HG03095 (cell line): ENCODE measurements around the gene PHYH.
A peak's percentile ranks its signal among the peaks of the same experiment; 100 is the strongest.
"Not testable (repeated sequence)": the region's sequence is repeated elsewhere in the genome, so short reads cannot be mapped to it uniquely, and the experiment has no call there.

ENCODE experiments used
- ATAC-seq: cut with Tn5 transposase; IDR thresholded peaks from one replicate; pipeline ENCODE4 v1.9.1; 2021; ENCODE audit warnings: moderate library complexity; ENCODE audit not compliant: unreplicated experiment

PHYH gene

GRCh38 chr10:13276146-13276545 is 23.7 kb downstream of the PHYH start:
- ATAC-seq = not testable (repeated sequence)

GRCh38 chr10:13272164-13272571 is 27.7 kb downstream of the PHYH start:
- ATAC-seq = peak; percentile 31

GRCh38 chr10:13271552-13272163 is 28.2 kb downstream of the PHYH start:
- ATAC-seq = peak; percentile 72

GRCh38 chr10:13270877-13271551 is 28.9 kb downstream of the PHYH start:
- no peak for ATAC-seq

- ATAC-seq = no peak
Measured at GRCh38 chr10:13268841-13269240, 31.0 kb downstream of the PHYH start.

GRCh38 chr10:13268310-13268709 is 31.6 kb downstream of the PHYH start:
- ATAC-seq = no peak

GRCh38 chr10:13263591-13263990 is 36.3 kb downstream of the PHYH start:
- no peak for ATAC-seq

- no peak for ATAC-seq
Measured at GRCh38 chr10:13262433-13262832, 37.4 kb downstream of the PHYH start.

GRCh38 chr10:13257621-13258140 is 42.2 kb downstream of the PHYH start:
- ATAC-seq = no peak

- no peak for ATAC-seq
Measured at GRCh38 chr10:13256627-13257026, 43.2 kb downstream of the PHYH start.

- no peak for ATAC-seq
Measured at GRCh38 chr10:13253726-13254125, 46.1 kb downstream of the PHYH start.

- no peak for ATAC-seq
Measured at GRCh38 chr10:13247784-13248183, 52.1 kb downstream of the PHYH start.

- ATAC-seq = no peak
Measured at GRCh38 chr10:13247246-13247645, 52.6 kb downstream of the PHYH start.

- not testable (repeated sequence) for ATAC-seq
Measured at GRCh38 chr10:13242260-13242659, 57.6 kb downstream of the PHYH start.

- ATAC-seq = no peak
Measured at GRCh38 chr10:13241613-13242012, 58.3 kb downstream of the PHYH start.

GRCh38 chr10:13239923-13240322 is 59.9 kb downstream of the PHYH start:
- no peak for ATAC-seq

- ATAC-seq = no peak
Measured at GRCh38 chr10:13238271-13239077, 61.4 kb downstream of the PHYH start.

- ATAC-seq = no peak
Measured at GRCh38 chr10:13236638-13237037, 63.2 kb downstream of the PHYH start.

GRCh38 chr10:13234736-13235135 is 65.1 kb downstream of the PHYH start:
- ATAC-seq = not testable (repeated sequence)

GRCh38 chr10:13234172-13234571 is 65.7 kb downstream of the PHYH start, which contains the start of gene UCMA:
Gene UCMA (minus strand): TSS chr10:13234374. CDS start chr10:13234258, 116 bp downstream.
- no peak for ATAC-seq

GRCh38 chr10:13233358-13233757 is 66.5 kb downstream of the PHYH start:
- no peak for ATAC-seq

- ATAC-seq = no peak
Measured at GRCh38 chr10:13231808-13232207, 68.1 kb downstream of the PHYH start.
